Ureter (tissue), 1 donor: Measurements from ENCODE around the gene NCKAP5. TPM values are rescaled to one million over a fixed set of nuclear protein-coding genes. Genes with fewer than 3 reads are reported as not detected.

Source experiments
- DNase-seq: peaks from one replicate; pipeline ENCODE4 v3.0.0-alpha.2; 2020; ENCODE audit warnings: low spot score
- total RNA-seq: library from RNA; stranded (reverse); gene quantifications from one replicate; pipeline ENCODE4 v1.2.4, GENCODE V29; 2023
- donor health status: DM: yes; HTN: yes; CAD: no.

NCKAP5 gene
- 7.3 TPM for total RNA-seq

DNA sequence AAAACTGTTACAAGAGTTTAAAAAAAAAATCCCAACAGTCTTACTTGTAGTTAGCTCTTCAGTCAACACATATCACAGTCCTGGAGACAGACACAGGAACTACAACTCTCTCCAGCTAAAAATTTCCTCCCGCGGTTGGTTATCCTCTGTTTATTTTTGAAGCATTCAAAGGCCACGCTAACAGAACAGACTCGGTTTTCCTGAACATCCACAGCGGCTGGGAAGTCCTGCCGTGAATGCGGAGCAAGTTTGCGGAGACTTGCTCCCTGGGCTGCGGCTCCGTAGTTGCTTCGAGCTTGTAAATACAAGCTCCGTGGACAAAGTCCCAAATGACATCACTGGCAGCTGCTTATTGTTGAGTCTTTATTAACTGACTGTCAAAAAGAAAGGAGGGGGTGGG, at the start of gene NCKAP5:
TSS of gene NCKAP5 (minus strand) at position 292 of the 400 bp plus-strand sequence. CDS start 50,937 bp downstream, outside the sequence.
- DNase-seq = no peak

DNA sequence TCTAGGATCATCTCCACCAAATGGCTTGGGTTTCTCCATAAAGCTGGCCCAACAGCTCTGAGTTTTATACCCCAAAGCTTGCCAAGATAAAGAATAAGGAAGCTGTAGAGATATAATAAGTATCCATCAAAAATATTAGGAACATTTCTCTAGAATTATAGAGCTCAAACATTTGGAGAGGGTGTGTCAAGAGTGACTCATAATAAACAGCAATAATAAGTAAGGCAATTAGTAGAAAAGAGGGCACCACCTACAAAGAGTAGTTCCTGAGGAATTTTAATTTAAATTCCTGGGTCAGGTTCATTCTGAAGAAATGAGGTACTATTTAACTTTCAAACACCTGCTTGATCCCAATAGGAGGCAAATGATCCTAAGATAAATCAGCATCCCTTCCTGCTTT, 41.4 kb upstream of the NCKAP5 start:
- no peak for DNase-seq

DNA sequence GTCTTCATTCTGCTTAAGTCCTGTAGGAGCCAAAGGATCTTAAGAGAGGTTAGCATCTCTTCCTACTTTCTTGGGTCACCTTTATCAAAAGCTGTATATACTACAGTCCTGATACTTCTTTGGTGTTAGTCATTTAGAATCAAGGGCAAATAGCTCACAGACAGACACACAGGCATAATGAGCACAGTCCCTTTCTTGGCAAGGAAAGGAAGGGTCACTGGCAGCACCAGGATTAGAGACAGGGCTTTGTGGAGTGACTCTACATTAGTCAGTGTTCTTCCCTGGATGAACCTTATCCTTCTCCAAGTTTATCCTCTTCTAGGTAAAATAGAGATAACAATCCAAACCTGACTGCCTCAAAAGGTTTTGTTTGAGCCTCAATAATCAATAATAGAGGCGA, 40.0 kb upstream of the NCKAP5 start:
- DNase-seq = no peak

DNA sequence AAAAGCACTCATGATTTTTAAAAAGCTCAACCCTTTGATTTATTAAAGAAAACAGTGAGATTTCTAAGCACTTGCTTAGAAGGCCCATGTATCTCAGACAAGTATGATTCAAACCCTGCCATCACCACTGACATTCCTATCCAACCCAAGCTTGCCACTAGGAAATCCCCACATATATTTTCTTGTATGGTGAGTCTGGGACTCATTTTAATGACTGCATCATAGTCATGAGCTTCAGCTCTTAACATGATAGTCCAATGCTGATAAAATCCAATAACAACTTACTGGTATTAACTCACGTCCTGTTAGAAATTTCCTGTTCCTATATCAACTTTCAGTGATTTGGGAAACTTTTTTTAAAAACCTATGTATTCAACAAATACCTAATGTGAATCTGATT, 39.4 kb upstream of the NCKAP5 start:
- DNase-seq = no peak

DNA sequence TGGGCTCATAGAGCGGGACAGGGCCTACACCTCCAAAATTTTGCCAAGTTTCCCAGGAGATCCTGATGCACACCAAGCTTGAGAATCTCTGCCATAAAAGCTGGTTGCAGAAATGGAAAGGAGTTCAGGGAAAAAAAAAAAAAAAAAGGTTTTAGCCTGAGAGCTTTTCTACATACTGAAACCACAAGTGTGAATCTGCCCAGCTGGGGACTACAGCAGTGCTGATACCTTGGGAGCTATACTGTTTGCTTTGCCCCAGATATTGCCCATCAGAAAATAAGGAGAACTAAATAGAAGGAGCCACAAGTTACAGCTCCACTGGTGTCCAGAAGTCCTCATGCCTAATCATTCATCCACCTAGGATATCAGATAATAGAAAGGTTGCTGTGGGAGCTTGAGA, 38.4 kb upstream of the NCKAP5 start:
- DNase-seq = no peak

DNA sequence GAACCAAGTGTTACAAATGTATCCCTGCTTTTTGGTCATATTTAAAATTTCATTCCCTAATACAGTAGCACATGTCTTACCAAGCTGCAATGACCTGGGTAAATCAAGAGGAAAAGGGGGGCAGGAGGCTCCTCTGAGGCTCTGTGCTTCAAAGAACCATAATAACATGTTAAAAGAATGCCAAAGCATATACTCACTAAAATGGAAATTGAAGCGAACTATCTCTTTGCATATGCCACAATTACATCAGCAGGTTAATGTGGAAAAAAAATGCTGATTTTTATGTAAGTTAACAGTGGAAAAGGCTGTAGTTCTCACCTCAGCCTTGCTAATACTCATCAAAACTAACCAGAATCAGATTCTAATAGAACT, 37.5 kb upstream of the NCKAP5 start:
- DNase-seq = no peak

DNA sequence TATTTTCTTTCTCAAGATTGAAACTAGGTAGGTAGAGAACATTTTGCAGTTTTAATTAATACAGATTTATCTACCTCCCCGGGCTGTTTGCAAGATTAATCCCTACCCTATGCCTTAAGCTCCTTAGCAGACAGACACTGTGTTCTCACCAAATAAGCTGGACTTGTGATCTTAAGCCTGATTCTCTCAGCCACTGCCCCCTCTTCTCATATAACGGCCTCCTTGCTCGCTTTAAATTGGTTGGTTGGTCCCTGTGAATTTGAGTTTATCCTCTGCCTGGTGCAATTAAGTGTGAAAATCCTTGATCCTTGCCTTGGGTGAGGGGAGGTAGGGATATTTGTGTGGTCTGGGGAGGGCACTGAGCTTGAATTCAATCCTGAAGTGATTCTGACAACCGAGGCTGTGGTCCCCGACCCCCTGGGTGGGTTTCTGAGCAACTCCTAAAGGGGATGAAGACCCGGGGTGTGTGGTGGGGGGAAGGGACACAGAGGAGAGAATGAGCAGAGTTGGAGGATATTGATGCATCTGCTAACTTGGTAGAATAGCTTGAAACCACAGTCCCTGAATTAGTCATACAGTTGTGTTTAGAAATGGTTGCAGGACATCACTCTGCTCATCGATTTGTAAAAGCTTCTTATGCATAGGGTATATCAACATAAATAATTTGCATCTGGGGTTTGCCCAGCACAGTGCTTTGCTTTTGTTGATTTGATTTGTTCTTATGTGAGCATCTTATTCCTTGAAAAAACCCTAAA, 36.9 kb upstream of the NCKAP5 start:
- DNase-seq = no peak

DNA sequence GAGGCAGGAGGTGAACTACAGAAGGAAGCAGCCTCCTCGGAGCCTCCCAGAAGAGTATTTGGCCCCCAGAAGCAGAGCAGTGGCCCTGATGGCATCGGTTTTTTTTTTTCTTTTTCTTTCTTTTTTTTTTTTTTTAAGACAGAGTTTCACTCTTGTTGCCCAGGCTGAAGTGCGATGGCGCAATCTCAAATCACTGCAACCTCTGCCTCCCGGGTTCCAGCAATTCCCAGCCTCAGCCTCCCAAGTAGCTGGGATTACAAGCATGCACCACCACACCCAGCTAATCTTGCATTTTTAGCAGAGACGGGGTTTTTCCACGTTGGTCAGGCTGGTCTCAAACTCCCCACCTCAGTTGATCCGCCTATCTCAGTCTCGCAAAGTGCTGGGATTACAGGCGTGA, 34.8 kb upstream of the NCKAP5 start:
- DNase-seq = no peak

DNA sequence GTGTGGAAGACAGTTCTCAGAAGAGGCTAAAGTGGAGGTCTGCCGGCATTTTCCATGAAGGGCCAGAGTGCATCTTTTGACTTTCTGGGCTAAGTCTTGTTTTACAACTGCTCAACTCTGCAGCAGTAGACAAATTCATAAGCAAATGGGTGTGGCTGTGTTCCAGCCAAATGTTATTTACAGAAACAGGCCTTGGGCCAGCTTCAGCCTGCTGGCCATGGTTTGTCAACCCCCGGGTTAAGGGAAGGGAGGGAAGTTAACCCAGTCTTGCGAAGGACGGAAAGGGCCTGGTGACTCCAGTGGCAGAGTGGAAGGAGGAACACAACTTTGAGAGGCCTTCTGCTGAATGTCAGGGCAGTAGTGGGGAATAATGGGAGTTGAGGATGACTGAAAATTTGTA, 34.3 kb upstream of the NCKAP5 start:
- DNase-seq = peak; percentile 55

DNA sequence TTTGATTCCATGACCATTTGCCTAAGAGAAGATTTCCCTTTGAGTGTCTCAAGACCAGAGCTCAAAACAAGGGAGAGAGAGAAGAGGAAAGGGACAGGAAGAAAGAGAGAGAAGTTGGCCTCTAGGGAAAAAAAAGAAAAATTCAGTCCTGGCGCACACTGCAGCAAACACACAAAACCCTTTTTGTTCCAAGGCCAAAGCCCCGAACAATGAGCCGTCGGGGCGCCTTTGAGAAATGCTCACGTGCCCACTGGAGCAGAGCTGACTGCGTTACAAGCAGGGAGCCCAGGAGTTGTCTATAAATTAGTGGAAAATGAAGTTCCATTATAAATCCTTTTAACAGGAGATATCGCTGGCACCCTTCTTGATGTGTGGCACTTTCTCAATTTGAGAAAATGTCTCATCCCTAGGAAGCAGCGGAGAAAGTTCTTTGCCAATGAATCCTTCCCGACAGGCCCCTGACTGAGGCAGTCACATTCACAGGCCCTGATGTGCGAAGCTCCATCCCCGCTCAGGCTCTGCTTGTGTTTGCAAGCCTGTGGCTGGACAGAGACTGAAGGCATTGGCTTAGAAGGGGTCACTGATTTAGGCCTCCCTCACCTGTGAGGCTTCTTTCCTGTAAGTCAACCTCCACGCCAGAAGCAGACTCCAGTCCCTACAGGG, 32.1 kb upstream of the NCKAP5 start:
- DNase-seq = no peak

DNA sequence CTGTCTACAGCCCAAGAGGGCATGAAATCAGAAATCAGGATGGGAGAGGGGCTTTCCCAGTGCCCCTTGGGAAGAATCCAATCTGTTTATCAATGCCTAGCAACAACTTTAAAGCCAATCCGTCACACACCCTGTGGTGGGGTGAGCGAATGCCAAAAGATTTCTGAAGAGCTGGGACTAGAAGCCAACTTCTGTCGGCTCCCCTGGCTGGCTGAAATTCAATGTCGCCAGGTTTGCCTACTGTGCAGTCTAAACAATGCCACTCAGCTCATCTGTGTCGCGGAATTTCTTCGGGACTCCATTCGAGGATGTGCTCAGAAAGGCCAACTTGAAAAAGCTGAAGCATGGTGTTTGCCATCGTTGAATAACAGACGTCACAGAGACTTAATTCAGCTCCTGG, 31.5 kb upstream of the NCKAP5 start:
- no peak for DNase-seq

DNA sequence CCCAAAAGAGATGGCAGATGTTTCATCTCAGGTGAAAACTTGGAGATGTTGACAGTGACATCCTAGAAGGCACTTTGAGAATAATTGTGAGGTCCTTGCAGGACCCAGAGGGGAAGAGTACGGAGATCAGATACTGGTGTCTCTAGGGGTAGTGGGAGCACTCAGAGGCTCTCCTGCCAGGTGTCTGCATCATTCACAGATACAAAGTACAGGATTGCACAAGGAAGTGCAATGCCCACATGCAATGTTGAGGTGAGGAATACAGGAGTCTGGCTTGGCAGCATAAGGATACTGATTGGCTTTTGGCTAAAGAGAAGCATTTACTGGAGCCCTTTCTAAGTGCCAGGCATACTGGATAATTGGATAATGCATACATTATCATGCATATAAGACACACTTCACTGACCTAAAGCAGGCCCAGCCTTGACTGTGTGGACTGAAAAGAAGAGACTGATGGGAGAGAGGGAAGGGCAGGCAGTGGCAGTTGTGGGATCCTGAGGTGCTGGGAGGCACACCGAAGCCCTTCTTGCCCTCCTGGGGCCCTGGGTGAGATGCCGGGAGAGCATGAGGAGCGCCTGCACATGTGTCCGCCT, 31.0 kb upstream of the NCKAP5 start:
- no peak for DNase-seq

DNA sequence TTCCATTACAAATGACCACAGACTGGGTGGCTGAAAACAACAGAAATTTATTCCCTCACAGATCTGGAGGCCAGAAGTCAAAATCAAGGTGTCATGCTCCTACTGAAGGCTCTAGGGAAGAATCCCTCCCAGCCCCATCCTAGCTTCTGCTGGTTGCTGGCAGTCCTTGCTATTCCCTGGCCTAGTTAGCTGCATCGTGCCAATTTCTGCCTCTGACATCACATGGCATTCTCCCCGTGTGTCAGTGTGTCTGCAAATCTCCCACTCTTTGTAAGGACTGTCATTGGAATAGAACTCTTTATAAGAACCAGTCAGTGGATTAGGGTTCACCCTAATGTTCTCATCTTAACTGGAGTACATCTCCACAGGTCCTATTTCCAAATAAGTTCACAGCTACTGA, 30.5 kb upstream of the NCKAP5 start:
- no peak for DNase-seq

DNA sequence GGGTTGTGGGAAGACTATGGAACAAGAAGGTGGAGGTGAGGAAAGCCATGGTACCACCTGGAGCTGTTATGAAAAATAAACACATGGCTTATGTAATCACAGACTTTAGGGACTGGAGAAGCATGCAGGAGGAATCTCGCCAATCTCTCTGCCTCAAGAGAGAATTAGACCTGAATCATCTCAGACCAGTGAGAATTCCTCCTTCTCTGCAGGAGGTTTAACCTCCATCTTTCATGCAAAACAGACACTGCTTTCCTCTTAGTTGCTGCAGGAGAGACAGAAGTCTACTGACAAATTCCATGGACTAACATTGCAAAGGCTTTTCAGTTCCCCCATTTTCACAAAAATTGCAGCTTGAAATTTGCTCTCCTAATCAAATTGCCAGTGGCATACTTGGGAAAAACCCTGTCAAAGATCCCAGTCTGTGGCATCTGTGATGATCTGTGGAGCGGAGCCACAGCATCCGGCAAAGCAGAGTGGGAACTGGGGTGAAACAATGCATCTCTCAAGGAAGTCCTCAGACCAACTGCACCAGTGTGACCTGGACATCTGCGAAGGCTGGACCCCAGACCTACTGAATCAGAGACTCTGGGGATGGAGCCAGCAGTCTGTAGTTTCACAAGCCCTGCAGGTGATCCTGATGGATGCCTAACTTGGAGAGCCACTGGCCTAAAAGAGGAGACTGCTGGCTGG, 28.6 kb upstream of the NCKAP5 start:
- no peak for DNase-seq

DNA sequence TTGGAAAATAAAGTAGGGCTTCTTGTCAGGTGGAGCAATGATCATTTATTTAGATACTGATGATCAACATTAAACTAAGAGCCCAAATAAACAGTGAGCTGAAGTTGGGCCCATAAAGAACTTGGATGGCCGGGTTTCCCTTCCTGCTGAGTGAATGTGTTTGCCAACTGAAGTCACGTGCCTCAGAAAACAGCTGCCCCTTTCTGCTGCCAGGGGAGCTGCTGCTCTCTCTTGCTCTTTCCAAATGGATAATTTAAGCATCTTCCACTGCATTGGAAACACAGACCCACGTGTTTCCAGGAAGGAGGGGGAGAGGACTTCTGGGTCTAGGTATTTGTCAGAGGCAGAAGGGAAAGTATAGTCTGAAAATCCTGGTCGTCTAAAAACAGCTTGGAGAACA, 22.9 kb upstream of the NCKAP5 start:
- peak; percentile 64 for DNase-seq

DNA sequence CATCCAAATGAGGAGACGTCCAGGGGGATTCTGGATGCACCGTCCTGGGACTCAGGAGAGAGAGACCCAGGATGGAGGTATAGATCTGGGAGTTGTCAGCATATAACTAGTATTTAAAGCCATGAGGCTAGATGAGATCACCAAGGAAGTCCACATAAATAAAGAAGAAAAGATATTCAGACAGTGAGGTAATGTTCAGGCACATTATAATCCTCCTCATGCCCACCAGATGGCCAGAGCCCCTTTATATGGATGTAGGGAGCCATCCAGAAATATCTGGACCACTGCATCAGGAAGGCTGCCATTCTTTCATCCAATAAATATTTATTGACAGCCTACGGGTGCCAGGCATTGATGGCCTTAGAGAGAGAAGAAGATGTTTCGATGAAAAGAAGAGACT, 21.2 kb upstream of the NCKAP5 start:
- no peak for DNase-seq

DNA sequence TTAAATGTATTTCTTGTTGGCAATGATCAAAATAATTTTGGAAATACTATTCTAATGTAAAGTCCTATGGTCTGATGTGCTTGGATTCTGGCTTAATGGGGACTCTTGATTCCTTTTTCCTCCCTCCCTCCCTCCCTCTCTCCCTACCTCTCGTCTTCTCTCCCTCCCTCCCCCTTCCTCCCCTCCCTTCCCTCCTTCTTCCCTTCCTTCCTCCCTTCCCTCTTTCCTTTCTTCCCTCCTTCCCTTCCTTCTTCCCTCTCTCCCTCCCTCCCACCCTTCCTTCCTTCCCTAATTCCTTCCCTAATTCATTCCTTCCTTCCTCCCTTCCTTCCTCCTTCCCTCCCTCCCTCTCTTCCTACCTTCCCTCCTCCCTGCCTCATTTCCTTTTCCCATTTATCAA, 19.9 kb upstream of the NCKAP5 start:
- DNase-seq = no peak

DNA sequence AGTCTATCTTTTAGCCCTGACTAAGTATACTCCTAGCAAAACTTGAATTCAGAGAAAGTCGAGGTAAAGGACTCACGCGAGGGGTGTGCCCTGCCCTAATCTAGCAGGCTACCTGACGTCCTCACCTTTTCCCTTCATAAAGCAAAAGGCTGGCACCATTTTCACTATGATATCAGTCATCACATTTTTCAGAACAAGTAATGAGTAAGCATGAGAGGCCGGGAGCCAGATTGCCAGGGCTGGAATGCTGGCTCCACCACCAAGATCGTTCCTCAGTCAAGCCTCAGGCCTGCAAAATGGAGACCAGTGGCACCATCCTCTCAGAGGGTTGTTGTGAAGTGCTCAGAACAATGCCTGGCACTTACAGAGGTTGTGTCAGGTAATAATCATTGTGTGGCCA, 18.7 kb upstream of the NCKAP5 start:
- no peak for DNase-seq

DNA sequence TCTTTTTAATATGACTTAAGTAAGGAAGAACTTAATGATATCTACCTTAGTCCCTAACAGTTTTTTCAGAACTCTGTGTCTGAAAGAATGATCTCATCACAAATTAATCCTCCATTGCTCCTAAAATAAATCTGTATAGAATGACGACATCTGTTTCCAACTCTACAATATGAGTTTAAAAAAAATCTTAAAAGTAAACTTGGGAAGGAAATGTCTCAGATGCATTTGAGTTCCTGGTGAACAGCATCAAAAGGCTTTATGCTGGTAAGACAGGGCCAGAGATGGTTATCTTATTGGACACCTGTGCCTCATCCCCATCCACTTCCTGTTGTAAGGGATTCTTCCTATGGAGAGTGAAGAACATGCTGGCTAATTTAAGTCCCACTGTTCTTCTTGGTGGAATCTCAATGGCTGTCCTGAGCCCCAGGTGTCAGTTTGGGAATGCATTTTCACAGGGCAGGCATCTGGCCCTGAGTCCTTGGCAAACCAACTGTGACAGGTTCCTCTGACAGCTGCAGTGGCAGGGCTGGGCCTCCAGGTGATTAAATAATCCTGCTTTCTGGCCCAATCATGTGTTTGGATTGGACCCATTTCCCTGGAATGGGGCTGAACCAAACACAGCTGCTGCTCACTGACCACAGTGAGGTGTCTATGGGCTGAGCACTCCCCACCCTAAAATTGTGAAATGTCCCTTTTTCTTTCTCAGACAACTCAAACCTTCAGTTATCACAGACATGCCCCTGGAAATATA, 12.9 kb upstream of the NCKAP5 start:
- no peak for DNase-seq

DNA sequence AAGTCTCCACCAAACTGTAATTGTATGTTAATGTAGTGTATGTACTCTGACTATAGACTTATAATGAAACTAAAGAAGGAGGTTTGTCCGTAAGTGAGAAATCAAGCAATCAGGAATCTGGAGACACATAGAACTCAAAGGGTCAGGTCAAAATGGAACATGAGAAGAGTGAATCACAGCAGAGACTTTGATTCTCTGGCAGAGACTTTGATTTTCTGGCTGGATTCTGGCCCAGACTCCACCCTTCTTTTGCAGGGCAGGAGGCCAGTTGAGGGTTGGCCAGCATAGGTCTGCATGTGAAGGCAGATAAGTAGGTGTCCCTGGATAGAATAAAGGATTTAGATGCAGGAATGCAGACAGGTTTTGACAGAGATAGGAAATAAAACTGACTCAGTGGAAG, 11.0 kb upstream of the NCKAP5 start:
- no peak for DNase-seq

DNA sequence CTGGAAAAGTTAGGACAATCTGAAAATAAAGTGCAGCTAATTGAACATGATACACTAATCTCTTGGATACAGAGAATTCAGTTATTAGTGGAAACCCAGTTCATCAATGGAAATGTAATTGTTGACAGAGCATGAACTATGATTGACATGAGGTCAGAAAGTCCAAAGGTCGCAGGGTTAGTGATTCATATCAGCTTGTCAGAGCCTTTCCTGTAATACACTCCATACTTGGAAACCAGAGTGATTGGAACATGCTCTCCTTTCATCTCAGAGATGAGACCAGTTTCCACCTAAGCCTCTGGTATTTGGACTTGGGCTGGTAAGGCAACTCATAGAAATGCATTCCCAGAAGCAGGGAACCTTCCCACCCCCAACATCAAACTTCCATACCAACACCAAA, 8.5 kb upstream of the NCKAP5 start:
- no peak for DNase-seq

DNA sequence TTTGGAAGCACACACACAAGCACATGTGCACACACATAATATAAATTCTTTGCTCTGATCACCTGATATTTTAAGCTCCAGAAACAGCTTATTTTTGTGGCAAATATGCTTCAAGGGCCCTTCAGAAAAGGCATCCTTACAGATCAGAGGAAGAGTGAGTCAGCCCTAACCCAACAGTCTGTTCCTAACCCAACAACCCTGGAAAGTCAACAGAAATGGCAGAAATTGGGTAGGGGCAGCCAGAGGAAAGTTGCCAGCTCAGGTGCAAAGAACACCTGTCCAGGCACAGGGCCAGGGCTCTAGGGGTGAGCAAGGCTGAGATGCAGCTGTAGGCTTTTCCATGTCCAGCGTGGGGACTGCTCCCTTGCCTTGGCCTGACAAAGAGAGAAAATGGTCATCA, 6.4 kb upstream of the NCKAP5 start:
- no peak for DNase-seq
